ENCODE results near the gene FGR.

Gene FGR

GRCh38 chr1:27600498-27601175 is 34.3 kb downstream of the FGR start:
- no peak for DNase-seq (ENCODE audit: low spot score)

GRCh38 chr1:27599605-27600497 is 35.1 kb downstream of the FGR start:
- no peak for DNase-seq (ENCODE audit: low spot score)

- DNase-seq (ENCODE audit: low spot score), result peak; percentile 69
These were observed 36.0 kb downstream of the FGR start for GRCh38 chr1:27598902-27599528.

GRCh38 chr1:27598295-27598687 is 36.7 kb downstream of the FGR start:
- DNase-seq (ENCODE audit: low spot score), result no peak

GRCh38 chr1:27597516-27598294 is 37.3 kb downstream of the FGR start:
- DNase-seq (ENCODE audit: low spot score), result no peak

GRCh38 chr1:27596986-27597385 is 38.0 kb downstream of the FGR start:
- no peak for DNase-seq (ENCODE audit: low spot score)

- no peak for DNase-seq (ENCODE audit: low spot score)
These were observed 38.7 kb downstream of the FGR start for GRCh38 chr1:27596261-27596660.

- no peak for DNase-seq (ENCODE audit: low spot score)
These were observed 39.4 kb downstream of the FGR start for GRCh38 chr1:27595597-27595996.

GRCh38 chr1:27594564-27595510 is 40.1 kb downstream of the FGR start:
- peak; percentile 47 for DNase-seq (ENCODE audit: low spot score)

- DNase-seq (ENCODE audit: low spot score), result no peak
These were observed 41.1 kb downstream of the FGR start for GRCh38 chr1:27593678-27594563.

GRCh38 chr1:27592931-27593677 is 41.9 kb downstream of the FGR start:
- no peak for DNase-seq (ENCODE audit: low spot score)

- DNase-seq (ENCODE audit: low spot score), result no peak
These were observed 42.6 kb downstream of the FGR start for GRCh38 chr1:27592232-27592930.

GRCh38 chr1:27591622-27592021 is 43.4 kb downstream of the FGR start:
- no peak for DNase-seq (ENCODE audit: low spot score)

GRCh38 chr1:27590917-27591508 is 44.0 kb downstream of the FGR start:
- DNase-seq (ENCODE audit: low spot score), result no peak

- no peak for DNase-seq (ENCODE audit: low spot score)
These were observed 45.1 kb downstream of the FGR start for GRCh38 chr1:27589841-27590426.

GRCh38 chr1:27589441-27589840 is 45.5 kb downstream of the FGR start:
- DNase-seq (ENCODE audit: low spot score), result no peak

Measured in CD4-positive, alpha-beta T cell treated with Interleukin-2 at 100 ng/mL for 4 hours (primary cell).